ENCODE data around the gene PGPEP1.
A peak's percentile ranks its signal among the peaks of the same experiment; 100 is the strongest.
"Not testable (repeated sequence)": the region's sequence is repeated elsewhere in the genome, so short reads cannot be mapped to it uniquely, and the experiment has no call there.

PGPEP1 gene

DNA sequence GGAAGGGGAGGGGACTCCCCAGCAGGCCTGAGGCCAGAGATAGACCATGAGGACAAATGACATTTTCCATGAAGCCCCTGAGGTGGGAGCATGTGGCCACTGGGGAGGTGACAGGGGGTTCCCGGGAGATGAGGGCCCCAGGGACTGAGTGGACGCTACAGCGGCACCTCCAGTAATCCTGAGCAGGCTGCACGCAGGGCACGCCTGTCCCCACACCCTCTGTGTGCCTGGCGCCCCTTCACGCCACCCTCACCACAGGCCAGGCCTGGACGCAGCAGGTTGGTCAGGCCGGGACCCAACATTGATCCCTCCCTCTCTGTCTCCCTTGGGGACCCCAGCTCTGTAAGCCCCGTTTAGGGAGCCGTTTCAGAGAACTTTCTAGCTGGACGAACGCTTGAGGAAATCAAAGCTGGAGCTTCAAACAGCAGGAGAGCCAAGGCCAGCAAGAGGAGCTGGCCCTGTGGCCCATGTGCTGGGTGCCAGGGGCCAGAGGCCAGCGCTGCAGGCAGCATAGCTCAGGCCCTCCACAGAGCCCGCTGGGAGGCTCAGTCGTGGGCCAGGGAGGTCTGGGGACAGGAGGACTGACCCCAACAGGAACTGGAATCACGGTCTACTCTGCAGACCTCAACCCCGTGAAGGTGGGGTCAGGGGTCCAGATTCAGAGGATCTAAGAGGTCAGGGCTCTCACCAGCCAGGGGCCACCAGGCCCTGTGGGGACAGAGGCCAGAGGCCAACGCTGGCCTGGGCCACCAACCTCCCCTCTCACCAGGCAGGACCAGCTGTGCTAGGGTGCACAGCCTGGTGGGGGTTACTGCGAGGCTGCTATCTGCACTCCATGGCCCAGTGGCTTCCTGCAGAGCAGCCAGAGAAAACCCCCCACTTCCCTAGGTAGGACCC, 32.1 kb upstream of the PGPEP1 start:
- no peak for DNase-seq (ENCODE audit: low read depth)

DNA sequence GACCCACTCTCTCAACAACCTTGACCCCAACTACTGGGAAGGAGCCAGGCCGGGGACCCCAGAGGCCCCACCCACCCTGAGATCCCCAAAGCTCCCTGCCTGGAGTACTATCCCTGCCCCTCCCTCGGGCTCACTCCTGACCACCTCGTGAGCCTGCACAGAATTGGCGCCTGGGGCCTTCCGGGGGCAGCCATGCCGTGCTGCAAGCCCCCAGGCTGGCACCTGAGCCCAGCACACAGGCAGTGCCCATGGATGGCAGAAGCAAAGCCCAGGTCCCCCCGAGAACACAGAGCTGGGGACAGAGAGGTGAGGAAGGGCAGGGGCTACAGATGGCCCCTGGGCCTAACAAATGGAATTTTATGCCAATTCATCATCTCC, 31.5 kb upstream of the PGPEP1 start:
- no peak for DNase-seq (ENCODE audit: low read depth)

DNA sequence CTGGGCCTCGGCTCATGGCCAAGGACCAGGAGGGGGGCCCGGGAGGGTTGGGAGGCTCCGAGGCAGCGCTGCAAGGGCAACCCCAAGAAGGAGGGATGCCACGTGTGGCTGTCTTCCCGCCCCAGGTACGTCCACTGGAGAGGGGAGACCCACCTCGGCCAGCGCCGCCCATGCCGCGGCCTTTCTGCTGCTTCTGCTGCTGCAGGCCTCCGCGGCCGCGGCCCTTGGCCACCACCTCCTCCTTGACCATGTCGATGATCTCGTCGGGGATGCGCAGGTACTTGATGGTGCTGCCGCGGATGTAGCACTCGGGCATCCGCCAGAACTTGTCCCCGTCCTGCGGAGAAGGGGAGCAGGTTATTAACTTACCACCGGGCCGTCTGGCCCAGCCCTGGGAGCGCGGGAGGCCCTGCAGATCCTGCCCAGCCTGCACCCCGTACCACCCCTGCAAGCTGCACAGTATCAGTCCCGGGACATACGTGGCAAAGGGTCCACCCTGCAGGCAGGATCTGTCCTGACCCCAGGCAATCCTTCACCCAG, 30.8 kb upstream of the PGPEP1 start:
- DNase-seq (ENCODE audit: low read depth) = no peak

- DNase-seq (ENCODE audit: low read depth) = no peak
Measured at GRCh38 chr19:18310118-18310909, 30.1 kb upstream of the PGPEP1 start.

DNA sequence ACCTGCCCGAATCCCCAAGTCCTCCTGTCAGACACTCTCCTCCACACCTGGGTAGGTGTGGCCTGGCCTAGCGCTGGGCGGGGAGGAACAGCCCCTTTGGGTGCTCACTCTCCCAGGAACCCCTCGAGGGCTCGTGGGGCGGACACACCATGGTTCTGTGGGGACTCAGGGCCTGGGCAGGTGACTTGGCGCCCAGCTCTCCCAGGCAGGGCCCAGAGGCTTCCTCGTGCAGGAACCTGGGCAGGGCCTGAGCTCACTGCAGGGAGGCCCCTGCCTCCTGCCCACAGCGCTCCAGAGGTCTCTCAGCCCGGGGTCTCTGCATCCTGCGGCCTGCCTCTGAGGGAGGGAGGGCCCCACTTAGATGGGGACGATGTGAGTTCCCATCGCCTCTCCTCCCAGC, 29.4 kb upstream of the PGPEP1 start:
- no peak for DNase-seq (ENCODE audit: low read depth)

DNA sequence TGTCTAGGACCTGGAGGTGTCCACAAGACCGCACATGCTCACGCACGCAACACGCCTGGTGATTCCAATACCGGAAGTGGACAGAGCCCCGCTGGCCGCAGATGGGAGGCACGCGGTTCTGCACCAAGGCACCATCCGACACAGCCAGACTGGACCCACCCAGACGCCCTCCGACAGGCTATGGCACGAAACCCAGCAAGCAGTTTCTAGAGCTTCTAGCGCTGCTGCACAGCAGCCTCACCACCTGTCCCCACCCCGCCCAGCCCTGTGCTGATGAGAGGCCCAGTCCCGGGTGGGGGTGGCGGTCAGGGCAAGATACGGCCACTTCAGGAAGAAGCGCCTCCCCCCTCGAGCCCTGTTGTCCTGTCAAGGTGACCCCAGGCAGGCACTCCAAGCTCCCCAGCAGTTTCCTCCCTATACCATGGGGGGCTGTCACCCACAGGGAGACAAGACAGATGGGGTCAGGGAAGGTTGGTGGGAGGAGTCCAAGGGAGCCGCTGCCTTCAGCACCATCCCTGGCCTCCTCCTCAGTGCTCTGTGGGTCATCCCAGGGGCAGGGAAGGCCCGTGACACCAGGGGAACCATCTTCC, 28.8 kb upstream of the PGPEP1 start:
- no peak for DNase-seq (ENCODE audit: low read depth)

DNA sequence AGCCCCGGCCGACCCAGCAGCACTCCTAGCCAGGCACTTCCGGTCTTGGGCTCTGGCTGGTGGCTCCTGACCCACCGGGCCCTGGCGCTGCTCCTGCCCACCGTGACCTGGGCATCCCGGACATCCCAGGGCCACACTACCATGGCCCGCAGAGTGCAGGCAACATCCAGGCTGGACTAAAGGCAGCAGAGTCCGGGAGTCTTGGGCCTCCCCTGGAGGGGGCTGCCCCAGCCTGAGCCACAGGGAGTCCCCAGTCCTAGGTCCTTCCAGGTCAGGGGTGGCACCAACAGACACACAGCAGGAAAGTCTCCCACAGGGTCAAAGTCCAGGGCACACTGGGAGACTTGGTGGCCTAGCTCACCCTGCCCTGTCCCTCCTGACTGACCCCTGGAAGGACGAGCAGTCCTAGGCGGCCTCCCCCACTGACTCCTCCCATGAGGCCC, 28.3 kb upstream of the PGPEP1 start:
- no peak for DNase-seq (ENCODE audit: low read depth)

DNA sequence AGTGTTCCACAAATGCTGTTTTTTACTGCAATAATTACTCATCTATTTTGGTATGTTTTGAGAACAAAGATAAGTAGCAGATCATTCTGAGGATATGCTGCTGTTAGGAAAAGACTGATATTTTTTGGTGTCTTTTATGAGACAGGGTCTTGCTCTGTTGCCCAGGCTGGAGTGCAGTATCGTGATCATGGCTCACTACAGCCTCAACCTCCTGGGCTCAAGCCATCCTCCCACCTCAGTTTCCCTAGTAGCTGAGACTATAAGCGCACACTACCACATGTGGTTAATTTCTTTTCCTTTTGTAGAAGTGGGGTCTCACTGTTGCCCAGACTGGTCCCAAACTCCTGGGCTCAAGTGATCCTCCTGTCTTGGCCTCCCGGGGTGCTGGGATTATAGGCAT, 27.0 kb upstream of the PGPEP1 start:
- no peak for DNase-seq (ENCODE audit: low read depth)

DNA sequence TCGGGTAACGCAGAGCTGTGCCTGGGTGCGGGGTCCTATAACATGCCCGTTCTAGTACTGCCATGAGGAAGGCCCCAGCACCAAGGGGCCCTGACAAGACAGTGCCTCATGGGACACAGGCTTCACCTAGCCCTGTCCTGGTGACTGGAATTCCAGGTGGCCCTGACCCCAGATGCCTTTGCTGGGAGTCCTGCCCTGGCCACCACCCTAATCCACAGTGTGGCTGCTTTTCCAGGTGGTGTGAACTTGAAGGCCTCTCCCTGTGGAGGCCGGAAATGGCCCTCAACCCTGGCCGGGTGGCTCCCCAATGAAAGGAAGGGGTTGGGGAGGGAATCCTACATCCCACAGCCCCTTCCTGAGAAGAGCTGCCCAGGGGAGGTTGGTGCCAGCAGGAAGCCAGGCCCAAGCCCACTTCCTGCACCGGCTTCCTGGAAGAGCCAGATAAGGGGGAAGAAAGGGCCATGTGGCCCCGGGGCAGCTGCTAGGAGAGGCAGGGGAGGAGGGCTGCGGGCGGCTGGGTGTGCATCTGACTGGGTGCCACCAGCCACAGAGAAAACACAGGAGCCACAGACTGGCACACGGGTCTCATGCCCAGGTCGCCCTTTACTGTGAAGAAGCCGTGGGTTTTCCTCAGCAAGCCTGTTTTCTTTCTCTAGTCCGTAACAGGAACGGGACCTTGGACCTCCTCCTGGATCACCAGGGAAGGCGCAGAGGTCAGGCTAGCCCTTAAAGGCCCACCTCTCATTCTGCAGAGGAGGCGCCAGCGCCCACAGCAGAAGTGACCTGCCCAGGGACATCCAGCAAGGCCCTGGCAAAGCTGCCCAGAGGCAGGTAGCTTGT, 22.2 kb upstream of the PGPEP1 start:
- no peak for DNase-seq (ENCODE audit: low read depth)

- no peak for DNase-seq (ENCODE audit: low read depth)
Measured at GRCh38 chr19:18319591-18320135, 20.7 kb upstream of the PGPEP1 start.

- DNase-seq (ENCODE audit: low read depth) = no peak
Measured at GRCh38 chr19:18320865-18321733, 19.3 kb upstream of the PGPEP1 start.

- DNase-seq (ENCODE audit: low read depth) = no peak
Measured at GRCh38 chr19:18321734-18322102, 18.7 kb upstream of the PGPEP1 start.

DNA sequence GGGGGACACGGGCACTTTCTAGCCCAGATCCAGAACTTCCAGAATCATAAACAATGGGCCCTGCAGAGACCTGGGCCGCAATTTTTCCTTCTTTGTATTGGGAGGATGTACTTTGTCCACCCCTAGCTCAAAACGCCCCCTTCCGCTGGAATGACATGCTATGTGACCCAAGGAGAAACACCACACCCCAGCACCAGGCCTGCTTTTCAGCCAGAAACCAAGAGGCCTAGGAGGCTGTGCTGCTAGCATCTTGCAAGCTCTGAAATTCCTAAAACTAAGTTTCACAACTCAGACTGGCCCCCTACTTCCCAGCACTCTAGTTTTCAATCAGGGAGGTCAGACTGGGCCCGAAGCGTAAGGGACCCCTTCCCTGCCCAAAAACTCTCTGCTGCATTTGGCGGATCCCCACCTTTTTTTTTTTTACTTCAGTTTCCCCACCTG, 18.1 kb upstream of the PGPEP1 start:
- DNase-seq (ENCODE audit: low read depth) = no peak

DNA sequence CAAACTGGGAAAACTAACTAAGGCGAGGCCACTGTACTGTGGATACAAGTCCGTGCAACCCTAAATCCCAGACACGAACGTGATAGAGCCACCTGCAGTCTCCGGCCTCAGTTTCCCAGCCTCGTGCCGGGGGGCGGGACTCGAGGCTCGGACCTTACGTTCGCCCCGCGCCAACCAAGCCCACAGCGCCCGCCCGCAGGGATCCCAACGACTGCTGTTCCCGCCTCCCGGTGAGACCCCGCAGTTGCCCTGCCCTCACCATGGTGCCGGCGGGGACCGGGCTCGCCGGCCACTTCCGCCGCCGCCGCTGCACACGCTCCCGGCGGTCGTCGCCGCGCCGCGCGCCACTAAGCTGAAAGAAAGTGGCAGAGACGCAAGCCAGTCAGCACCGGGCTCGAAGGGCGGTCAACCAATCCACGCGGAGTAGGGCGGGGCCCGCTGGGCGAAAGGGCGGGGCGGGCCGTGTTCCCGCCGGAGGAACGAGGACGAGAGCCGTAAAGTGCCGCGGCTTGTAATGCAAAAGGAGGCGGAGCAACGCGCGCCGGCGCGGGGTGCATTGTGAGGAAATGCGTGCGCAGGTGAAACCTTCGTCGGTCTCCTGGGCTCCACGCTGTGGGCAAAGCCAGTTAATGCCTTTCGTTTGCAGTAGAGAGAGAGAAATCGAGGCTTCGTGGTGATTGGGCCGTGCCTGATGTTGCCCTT, 17.5 kb upstream of the PGPEP1 start, which contains the start of gene LSM4:
Gene LSM4, minus strand, starts transcription at position 318 of the 702 bp plus-strand sequence. Its CDS starts 56 bp downstream, at position 262.
- peak; percentile 99 for DNase-seq (ENCODE audit: low read depth)

DNA sequence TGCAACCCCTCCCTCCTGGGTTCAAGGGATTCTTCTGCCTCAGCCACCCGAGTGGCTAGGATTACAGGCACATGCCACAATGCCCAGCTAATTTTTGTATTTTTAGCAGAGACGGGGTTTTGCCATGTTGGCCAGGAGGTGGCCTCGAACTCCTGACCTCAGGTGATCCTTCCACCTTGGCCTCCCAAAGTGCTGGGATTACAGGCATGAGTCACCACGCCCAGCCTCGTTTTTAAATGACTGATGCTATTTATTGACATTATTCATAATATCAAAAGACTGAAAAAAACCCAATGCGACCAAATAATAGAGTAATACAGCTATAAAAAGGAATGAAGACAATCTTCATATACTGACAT, 16.0 kb upstream of the PGPEP1 start:
- DNase-seq (ENCODE audit: low read depth) = not testable (repeated sequence)

DNA sequence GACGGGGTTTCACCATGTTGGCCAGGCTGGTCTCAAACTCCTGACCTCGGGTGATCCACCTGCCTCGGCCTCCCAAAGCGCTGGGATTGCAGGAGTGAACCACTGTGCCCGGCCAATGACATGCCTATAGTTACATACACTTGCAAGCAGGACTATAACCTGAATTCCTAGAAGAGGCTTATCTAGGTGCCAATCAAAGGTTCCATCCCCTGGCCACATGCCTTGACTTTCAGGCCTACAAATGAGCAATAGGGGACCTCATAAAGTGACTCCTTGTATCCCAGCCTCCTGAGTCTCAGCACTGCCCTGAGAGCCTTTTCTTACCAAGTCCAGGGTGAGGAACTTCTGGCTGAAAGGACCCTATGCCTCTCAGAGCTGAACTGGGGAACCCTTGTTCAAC, 13.6 kb upstream of the PGPEP1 start:
- no peak for DNase-seq (ENCODE audit: low read depth)

DNA sequence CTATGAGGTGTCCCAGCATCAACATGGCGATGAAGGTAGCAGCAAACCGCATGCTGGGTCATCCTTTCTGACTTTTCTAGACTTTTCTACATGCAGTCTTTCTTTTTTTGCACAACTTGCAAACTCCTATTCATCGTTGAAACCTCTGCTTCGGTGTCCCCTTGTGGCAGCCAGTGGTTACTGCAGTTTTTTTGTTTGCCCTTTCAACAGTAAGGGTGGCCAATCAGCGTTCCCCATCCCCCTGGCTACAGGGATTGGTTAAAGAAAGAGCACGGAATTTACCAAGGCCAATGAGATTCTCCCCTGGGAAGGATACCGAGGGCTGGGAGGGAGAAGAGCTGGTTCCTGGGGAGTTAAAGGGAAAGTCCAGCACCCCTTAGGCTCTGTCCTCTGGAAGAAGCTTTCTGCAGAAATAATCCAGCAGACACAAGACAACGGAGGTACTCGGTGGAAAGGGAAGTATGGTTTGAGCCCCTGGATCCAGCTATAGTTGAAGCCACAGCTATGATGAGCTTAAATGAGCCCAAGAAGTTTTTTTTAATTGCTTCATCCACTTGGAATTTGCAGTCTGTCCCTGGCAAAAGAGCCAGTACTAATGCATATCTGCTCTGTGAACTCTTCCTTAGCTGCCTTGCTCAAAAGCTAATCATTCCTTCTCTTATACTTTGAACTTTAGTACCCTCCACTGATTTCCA, 11.9 kb upstream of the PGPEP1 start:
- DNase-seq (ENCODE audit: low read depth) = peak; percentile 71

- no peak for DNase-seq (ENCODE audit: low read depth)
Measured at GRCh38 chr19:18329035-18329376, 11.4 kb upstream of the PGPEP1 start.

DNA sequence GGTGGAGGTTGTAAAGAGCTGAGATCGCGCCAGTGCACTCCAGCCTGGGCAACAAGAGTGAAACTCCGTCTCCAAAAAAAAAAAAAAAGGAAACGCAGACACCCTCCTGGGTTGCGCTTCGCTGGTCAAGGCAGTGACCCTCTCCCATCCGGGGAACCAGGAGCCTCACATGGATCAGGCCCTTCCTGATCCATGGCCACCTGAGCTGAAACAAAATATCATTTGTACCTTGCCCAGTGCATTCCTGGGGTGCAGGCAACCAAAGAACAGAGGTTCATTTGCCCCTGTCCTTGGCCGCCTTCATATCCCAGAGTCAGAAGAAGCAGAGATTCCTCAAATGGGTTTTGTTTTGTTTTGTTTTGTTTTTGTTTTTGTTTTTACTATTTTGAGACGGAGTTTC, 9.5 kb upstream of the PGPEP1 start:
- DNase-seq (ENCODE audit: low read depth) = no peak
